ENCODE measurements around the gene TOM1L2.
"Not testable (repeated sequence)": the region's sequence is repeated elsewhere in the genome, so short reads cannot be mapped to it uniquely, and the experiment has no call there.

Gene TOM1L2

DNA sequence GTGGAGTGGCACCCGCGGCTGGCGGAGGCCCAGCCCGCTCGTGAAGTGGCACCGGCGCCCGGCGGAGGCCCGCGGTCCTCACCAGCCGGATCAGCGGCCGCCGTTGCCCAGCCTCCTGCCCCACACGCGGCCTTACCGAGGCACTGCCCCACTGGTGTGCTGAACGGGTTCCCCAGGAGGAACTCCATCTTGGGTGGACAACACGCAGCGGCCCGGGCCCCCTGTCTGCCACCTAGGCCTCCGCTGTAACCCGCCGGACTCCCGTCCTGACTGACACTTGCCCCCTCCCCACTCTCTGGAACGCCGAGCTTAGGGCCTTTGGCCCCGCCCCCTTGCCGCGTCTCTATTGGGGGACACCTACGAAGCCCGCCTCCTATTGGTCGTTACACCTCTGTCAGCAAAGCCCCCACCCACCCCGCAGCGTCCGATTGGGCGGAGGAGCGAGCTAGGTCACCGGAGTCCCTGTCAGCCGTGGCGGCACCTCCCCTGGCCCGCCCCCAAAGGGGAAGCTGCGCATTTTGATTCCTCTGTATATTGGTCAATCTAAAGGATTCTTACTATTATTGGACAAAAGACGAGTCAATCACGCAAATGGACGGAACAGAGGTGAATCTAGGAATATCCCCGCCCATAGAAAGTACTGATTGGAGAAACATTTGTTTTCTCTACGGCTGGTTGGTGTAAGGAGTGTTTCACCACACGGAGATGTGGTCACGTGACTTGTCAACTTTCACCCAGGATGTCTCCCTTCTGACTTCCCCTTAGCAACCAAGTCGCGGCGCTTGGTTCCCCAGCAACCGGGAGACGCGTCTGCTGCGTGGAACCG, at the start of gene TOM1L2, which contains the start of gene DRC3:
Gene TOM1L2, minus strand, starts transcription at position 275 of the 826 bp plus-strand sequence. Its CDS starts 87 bp downstream, at position 188.
Gene DRC3, plus strand, starts transcription at position 737 of the 826 bp plus-strand sequence. CDS start 4,737 bp downstream, outside the sequence.
- DNase-seq (ENCODE audit: low spot score) = peak; percentile 100

DNA sequence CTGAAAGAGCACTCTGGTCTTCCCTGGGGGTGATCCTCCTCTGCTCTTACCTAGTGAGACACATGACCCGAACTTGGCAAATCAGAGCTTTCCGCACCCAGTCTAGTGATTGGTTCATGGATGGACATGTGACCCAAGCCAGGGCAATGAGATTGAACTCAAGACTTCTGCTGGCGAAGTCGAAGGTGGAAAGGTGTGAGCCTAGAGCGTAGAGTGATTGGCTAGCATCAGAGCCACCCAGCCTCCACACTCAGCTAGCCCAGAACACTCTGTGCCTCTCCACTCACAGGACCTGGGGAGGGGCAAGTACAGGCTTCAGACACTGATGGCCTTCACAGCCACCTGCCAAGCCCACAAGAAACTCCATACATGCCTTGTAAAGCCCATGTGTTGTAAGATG, 49.2 kb upstream of the TOM1L2 start:
- DNase-seq (ENCODE audit: low spot score) = no peak

DNA sequence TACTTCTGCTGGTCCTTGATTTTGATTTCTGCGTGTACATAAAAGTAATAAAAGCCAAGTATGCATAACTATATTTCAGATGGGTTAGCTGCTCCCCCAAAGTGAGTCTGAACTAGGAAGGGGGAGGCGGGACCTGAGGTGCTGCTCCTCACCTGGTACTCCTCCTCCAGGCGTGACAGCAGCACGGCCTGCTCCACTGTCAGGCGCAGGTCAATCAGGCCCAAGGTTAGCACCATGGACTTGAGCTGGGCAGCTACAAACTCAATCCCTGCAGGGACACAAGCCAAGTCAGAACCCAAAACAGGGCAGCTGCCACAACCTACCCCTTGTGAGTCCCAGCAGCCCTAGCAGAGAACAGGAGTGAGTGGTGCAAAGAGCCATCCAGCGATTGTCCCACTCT, 48.8 kb upstream of the TOM1L2 start:
- DNase-seq (ENCODE audit: low spot score) = no peak

DNA sequence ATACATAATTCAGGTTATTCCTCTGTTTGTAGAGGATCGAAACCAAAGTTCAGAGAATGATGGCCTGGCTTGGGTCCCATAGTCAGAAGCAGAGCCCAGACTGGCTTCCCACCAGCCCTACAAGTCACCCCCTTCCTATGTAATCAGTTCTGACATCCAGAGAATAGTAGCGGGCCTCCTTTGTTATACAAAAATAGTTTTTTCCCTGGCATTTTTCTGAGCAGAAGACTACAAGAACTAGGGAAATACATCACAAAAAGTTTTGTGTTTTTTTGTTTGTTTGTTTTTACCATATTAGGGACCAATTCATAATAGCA, 47.6 kb upstream of the TOM1L2 start:
- no peak for DNase-seq (ENCODE audit: low spot score)

DNA sequence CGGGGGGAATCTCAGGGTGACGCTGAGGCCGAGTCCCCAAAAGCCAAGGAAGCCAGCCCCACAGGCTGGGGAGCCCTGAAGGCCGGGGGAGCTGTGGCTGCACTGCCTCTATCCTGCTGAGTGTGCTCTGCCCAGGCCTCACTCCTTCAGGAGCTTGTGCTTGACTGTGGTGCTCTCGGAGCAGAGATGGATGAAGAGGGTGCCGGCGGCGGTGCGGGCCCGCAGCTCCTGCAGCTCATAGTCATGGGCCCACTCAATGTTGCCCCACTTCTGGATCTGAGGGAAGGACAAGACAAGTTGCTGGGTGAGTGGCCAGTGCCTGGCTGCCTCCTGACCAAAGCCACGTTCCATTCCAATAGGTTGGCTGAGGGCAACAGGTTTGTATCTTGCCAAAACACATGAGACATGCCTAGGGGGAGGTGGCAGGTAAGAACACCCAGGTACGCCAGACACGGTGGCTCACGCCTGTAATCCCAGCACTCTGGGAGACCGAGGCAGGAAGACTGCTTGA, 46.3 kb upstream of the TOM1L2 start:
- no peak for DNase-seq (ENCODE audit: low spot score)

DNA sequence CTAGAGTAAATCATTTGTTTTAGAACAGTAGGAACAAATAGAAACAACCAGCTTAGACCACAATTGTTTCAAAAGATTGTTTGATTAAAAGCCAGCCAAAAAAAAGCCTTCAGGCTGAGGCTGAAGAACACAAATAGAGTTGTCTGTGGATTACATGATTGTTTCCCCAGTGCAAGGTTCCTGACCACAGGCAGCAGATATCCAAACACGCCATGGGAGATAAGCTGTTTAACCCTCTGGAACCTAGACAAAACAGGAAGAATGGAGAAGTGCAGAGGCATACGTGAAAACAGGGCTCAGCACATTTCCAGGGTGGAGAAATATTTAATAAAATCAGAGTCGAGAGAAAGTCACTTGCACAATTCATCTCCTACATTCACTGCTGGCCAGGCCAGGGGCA, 45.8 kb upstream of the TOM1L2 start:
- no peak for DNase-seq (ENCODE audit: low spot score)

DNA sequence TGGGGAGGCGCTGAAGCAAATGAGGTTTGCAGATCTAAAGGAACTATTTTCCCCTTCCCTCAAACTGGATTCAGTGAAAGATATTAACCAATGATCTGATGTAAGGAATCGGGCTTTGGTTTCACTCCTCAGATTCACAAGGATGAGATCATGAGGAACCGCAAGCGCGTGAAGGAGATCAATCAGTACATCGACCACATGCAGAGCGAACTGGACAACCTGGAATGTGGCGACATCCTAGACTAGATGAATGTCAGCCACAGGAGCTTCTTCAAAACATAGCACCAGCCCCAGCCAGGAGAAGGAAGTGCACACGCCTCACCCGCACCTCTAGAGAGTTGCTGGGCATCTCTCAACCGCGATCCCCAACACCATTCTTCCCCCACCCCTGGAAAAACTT, 44.2 kb upstream of the TOM1L2 start:
- DNase-seq (ENCODE audit: low spot score) = no peak

DNA sequence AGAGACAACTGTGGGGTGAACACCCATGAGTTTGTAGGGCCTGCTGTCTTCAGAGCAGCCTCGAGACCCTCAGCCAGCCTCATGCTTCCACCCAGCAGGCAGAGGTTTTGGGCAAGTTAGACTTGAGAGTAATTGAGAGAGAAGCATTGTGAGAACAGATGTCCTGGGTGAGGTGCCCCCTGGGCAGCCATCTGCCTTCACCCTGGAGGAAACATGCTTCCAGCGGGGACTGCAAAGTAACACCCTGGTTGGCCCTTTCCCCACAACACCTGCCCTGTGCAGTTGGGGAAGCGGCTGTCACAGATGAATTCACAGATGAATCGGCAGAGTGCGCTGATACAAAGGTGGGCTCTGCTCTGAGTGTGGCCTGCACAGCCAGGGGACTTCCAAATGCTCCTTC, 43.4 kb upstream of the TOM1L2 start:
- DNase-seq (ENCODE audit: low spot score) = no peak

DNA sequence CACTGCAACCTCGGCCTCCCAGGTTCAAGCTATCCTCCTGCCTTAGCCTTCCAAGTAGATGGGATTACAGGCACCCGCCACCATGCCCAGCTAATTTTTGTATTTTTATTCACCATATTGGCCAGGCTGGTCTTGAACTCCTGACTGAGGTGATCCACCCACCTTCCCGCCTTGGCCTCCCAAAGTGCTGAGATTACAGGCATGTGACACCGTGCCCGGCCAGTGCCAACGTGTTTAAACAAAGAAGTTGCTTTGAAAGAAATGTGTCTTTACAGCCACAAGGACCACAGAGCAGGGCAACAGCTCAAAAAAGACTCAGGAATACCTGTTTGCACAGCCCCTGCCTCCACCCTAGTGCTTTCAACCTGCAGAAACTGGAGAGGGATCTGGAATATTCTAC, 41.8 kb upstream of the TOM1L2 start:
- no peak for DNase-seq (ENCODE audit: low spot score)

DNA sequence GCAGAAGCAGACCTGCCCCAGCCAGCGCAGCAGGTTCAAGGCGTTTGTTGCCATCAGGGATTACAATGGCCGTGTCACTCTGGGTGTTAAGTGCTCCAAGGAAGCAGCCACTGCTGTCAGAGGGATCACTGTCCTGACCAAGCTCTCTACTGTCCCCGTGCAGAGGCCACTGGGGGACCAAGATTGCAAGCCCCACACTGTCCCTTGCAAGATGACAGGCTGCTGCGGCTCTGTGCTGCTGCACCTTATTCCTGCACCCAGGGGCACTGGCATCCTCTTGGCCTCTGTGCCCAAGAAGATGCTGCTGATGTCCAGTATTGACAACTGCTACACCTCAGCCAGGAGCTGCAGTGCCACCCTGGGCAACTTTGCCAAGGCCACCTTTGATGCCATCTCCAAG, 39.1 kb upstream of the TOM1L2 start:
- DNase-seq (ENCODE audit: low spot score) = no peak

DNA sequence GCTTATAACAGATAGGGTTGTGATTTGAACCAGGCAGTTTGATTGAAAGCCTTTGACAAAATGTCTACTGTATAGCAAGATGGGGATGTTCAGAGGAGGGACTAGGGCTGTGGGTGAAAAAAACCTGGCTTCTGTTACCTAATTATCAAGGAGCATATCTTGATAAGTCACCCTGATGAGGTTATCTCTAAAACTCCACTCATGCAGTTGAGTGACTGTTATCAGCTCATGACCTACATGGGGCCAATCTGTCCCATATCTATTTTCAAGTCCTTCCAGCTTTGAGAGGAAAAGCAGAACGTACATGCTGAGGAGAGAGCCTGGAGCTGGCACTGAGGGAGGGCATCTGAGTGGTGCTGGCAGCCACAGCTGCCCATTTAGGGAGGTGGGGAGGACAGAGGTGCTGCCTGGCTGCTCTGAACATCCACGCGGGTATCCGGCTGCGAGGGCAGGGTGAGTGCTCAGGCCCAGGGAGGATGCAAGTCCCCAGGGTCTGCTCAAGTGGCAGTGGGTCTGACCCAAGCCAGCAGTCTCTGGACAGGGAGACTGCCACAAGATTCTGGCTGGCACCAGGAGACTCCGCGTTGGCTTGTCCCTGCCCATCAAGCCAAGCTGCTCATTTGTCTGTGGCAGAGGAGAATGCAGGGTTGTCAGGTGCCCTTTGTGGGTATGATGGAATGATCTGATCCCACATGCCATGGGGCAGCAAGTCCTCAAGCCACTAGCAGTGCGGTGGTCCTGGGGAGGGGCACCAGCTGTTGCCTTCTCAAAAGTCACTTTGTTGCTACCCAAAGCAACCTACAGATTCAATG, 37.6 kb upstream of the TOM1L2 start:
- DNase-seq (ENCODE audit: low spot score) = no peak

DNA sequence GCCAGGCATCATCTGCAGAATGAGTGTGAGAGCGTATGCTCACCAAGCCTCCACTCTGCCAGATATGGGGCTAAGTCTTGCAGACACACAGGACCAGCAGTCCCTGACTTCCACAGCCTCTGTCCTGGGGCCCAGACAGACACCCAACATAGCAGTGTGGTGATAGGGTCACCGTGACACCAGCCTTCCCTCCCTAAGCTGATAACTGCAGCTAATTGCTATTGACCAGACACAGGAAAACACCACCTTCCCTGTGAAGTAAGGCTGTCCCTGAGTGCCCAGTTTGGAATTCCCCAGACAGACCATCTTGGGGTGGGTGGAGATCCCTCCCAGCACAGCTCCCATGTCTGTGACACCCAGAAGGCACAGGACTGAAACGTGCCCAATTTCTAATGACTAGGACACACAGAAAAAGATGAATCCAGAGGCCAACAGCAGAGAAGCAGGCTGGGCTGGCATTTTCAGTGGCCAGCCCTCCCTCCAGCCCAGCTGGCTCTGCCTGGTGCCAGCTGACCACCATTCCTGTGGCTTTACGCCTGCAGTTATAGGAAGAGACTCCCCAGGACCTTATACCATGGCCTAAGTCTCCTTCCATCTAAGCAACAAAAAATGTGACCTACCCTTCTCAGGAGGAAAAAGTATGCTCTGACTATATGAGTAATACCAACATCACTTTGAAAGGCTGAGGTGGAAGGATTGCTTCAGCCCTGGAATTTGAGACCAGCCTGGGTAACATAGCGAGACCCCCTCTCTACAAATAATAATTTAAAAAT, 36.5 kb upstream of the TOM1L2 start:
- no peak for DNase-seq (ENCODE audit: low spot score)

DNA sequence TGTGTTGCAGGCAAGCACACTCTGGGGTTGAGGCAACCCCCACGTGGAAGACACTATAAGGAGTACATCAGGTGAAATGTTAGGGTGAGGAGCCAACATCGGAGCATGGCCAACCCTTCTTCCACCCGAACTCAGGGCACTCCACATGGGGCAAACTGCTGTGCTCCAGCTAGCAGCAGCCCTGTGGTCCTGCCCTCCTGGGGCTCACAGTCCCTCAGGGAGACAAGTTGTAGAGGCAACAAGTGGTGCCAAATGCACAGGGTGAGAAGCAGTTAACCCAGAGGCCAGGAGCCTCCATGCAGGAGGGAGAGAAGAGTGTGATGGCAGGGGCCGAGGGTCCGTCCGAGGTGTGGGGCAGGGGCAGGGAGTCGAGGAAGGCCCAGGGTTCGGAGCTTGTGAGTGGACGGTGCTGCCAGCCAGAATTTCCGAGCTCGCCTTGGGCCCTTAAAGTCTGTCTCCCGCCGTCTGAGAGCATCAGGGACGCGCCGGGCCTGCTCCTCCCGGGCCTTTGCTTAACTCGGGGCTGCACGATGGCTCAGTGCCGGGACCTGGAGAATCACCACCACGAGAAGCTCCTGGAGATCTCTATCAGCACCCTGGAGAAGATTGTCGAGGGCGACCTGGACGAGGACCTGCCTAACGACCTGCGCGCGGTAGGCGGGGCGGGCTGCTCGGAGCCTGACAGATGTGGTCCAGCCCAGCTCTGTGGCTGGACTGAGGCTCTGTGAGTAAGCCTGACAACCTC, 34.5 kb upstream of the TOM1L2 start:
- DNase-seq (ENCODE audit: low spot score) = no peak

DNA sequence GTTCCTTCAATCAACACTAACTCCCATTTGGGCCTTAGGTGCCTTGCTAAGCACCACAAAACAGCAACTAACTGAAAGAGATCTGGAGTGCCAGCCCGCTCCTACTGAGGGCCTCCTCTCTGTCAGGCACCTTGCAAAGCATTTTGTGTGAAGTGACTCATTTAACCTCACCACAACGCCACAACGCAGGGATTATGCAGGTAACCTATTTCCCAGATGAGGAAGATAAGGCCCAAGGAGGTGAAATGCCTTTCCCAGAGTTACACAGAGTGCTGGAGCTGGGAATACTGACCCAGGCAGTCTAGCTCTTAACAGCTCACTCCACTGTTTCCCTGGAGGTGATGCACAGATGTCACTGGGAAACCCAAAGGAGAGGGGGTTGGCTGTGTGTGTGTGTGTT, 33.3 kb upstream of the TOM1L2 start:
- no peak for DNase-seq (ENCODE audit: low spot score)

DNA sequence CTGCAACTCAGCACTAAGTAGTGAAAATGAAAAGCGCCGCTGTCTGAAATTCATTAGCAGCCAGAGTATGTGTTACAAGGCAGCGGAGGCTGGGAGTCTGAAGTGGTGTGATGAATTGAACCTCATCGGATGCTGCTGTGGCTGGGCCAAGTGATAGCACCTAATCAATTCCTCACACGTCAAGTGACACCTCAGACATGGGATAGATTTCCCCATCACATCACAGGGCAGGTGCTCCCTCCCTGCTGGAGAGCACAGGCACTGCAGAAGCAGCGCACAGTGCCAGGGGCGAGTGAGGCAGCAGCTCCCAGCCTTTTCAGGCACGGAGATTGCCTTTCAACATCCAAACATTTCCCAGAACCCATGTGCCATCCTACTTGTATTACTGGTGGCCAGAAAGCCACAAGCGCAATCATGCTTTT, 32.7 kb upstream of the TOM1L2 start:
- no peak for DNase-seq (ENCODE audit: low spot score)

DNA sequence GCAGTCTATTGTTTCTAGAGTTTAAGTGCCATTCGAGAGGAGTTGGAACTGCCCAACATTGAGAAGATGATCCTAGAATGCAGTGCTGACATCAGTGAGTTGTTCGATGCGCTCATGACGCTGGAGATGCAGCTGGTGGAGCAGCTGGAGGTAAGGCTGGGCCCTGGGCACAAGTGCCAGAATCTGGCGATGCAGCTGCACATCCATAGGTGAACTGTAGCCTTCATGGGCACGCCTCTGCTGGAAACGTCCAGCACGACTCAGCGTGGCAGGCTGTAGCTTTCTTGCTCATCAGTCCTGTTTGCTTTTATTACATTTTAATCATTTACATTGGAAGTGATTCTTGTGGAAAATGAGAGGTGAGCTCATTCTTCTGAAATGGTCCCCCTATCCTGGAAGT, 32.1 kb upstream of the TOM1L2 start:
- no peak for DNase-seq (ENCODE audit: low spot score)

DNA sequence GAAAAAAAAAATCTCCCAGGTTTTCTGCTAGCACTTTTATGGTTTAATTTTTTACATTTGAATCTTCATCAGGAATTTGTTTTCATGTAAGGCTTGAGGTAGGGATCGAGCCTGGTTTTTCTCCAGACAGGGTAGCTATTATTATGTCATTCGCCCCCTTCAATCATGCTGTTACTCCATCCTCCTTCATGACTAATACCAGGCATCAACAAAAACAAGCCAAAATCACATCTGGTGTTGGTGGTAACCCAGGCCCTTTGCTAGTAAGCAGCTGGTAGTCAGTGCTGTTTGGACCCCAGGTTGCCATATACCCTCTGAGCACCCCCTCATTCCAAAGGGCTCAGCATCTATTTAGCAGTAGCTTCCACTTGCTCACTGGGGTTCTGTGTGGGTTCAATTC, 30.0 kb upstream of the TOM1L2 start:
- no peak for DNase-seq (ENCODE audit: low spot score)

DNA sequence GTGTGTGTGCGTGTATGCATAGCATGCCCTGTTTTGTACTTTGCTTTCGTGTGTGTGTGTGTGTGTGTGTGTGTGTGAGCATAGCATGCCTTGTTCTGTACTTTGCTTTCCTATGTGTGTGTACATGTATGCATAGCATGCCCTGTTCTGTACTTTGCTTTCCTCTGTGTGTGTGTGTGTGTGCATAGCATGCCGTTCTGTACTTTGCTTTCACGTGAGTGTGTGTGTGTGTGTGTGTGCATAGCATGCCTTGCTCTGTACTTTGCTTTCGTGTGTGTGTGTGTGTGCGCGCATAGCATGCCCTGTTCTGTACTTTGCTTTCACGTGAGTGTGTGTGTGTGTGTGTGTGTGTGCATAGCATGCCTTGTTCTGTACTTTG, 27.8 kb upstream of the TOM1L2 start:
- no peak for DNase-seq (ENCODE audit: low spot score)

DNA sequence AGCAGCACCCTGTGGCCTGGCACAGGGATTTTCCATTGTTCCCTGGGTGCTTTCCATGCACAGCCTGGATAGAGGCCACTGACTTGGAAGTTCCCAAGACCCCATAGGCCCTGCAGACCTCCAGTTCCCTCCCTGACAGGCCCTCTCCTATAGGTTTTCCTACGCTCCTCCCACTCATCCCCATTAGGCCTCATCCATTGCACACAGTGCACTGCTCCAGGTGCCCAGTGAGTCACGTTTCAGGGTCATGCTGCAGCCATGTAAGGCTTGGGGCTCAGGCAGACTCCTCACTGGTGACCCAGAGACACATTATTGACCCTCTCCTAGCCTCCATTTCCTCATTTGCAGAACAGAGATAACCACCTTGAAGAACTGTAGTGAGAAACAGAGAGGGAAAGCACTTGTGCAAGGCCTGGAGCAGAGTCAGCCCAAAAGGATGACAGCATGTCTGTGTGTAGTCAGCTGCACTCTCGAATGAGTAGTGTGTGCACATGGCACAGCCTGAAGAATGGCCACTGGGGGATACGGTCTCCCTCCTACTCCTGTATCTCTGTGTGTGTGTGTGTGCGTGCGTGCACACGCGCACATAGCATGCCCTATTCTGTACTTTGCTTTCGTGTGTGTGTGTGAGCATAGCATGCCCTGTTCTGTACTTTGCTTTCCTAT, 27.3 kb upstream of the TOM1L2 start:
- no peak for DNase-seq (ENCODE audit: low spot score)

DNA sequence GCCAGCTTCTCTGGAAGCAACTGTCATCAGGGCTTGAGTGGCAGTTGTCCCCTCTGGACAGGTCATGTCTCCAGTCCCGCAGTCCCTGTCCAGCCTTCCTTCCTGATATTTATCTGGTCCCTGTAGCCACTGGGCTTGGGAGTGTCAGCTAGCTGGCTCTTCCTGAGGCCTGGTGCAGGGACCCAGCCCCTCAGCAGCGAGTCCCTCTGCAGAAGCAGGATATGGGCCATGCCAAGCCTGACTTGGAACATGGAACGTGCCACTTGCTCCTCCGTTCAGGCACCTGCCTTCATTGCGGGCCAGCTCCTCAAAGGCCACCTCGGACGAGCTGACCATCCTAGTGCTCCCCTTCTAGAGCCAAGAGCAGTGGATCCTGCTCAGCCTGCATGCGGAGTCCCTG, 26.7 kb upstream of the TOM1L2 start:
- DNase-seq (ENCODE audit: low spot score) = no peak

DNA sequence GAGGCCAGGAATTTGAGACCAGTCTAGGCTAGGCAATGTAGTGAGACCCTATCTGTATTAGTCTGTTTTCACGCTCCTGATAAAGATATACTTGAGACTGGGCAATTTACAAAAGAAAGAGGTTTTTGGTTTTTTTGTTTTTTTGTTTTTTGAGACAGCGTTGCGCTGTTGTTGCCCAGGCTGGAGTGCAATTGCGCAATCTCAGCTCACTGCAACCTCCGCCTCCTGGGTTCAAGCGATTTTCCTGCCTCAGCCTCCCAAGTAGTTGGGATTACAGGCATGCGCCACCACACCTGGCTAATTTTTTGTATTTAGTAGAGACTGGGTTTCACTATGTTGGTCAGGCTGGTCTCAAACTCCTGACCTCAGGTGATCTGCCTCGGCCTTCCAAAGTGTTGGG, 23.7 kb upstream of the TOM1L2 start:
- not testable (repeated sequence) for DNase-seq (ENCODE audit: low spot score)
